NCI-H82 (cell line): ENCODE measurements around the gene PACS1.
A peak's percentile ranks its signal among the peaks of the same experiment; 100 is the strongest.
"Not testable (repeated sequence)": the region's sequence is repeated elsewhere in the genome, so short reads cannot be mapped to it uniquely, and the experiment has no call there.

Source experiments
- DNase-seq: peaks from one replicate; lab custom pipeline; 2025; lab: John Stamatoyannopoulos, UW

Gene PACS1

GRCh38 chr11:66069715-66070603 lies at the start of gene PACS1:
PACS1 (plus strand) TSS chr11:66070272; CDS start chr11:66070487, 215 bp downstream.
- DNase-seq, result peak; percentile 79

GRCh38 chr11:66020618-66021357 lies 49.3 kb upstream of the PACS1 start:
- DNase-seq, result no peak

DNA sequence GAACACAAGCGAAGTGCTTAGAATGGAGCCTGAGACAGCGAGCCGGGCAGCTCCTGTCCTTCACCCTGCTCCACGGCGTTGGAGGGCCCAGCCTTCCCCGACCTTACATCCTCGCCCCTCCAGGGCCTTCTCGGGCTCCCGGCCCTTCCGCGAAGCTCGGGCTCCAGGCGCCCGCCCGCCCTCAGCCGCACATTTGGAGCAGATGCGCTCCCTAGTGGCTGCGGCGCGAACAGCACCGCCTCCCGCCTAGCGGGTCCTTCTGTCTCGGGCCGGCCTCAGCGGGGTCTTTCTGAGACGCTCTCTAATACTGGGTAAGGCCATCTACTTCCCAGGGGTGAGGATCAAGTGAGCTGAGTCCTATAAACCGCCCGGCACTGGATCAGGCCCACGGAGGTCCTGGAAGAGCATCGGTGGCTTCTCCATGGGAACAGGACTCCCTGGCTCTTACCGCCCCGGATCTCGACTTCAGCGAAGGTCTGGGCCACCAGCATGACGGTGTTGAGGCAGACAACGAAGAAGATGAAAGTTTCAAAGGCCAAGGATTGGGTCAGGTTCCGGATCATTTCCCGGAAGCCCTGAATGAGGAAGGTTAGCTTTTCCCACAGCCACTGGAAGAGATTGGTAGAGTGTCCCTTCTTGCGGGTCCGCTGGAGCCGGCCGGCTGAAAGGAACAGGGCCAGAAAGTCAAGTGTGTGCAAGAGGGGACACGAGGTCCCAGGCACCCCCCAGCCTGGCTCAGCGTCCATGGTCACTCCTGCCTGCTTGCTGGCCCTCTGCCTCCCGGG lies 47.5 kb upstream of the PACS1 start:
- DNase-seq, result peak; percentile 75

DNA sequence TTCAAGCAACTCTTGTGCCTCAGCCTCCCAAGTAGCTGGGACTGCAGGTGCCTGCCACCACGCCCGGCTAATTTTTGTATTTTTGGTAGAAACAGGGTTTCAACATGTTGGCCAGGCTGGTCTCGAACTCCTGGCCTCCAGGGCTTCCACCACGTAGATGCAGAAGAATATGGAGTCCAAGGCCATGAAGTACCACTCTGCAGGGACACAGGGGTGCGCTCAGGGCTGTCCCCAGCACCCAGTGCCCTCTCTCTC lies 47.0 kb upstream of the PACS1 start:
- not testable (repeated sequence) for DNase-seq

DNA sequence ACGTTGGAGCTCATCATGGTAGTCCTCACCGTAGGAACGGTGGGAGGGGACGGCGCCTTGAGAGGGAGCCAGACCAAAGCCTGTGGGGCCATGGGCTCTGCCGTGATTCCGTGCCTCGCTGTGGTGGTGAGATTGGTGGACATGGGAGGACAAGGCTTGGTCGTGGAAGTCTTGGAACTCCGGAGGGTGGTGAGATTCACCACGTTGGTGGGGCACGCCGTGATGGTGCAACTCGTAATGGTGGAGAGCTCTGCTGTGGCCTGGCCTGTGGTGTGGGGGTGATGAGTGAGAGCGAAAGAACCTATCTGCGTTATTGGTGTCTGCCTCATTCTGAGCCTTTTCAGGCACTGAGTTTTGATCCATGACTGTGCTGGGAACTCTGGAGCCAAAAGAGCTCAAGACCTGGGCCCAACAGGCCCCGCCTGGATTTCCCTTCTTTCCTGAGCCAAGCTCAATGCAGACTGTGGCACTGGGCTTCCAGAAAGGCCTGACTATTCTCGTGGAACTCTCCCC lies 44.0 kb upstream of the PACS1 start, which contains the start of gene CATSPER1:
CATSPER1 (minus strand) TSS at position 463 of the 513 bp plus-strand sequence; CDS start at position 363, 100 bp downstream.
- DNase-seq, result no peak

- DNase-seq, result no peak
Observed at GRCh38 chr11:66032957-66033735, 36.9 kb upstream of the PACS1 start.

- no peak for DNase-seq
Observed at GRCh38 chr11:66035653-66036333, 34.3 kb upstream of the PACS1 start.

- DNase-seq, result no peak
Observed at GRCh38 chr11:66036334-66036710, 33.8 kb upstream of the PACS1 start.

DNA sequence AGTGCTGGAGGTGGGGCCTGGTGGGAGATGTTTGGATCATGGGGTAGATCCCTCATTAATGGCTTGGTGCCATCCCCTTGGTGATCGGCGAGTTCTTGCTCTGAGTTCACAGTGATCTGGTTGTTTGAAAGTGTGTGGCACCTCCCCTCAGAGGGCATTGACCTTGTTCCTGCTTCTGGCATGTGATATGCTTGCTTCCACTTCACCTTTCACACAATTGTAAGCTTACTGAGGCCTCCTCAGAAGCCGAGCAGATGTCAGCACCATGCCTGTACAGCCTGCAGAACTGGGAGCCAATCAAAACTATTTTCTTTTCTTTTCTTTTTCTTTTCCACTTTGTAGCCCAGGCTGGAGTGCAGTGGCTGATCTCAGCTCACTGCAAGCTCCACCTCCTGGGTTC lies 32.7 kb upstream of the PACS1 start:
- no peak for DNase-seq

- no peak for DNase-seq
Observed at GRCh38 chr11:66039765-66040164, 30.3 kb upstream of the PACS1 start.

- no peak for DNase-seq
Observed at GRCh38 chr11:66042227-66042995, 27.7 kb upstream of the PACS1 start.

- no peak for DNase-seq
Observed at GRCh38 chr11:66042996-66043906, 26.8 kb upstream of the PACS1 start.

DNA sequence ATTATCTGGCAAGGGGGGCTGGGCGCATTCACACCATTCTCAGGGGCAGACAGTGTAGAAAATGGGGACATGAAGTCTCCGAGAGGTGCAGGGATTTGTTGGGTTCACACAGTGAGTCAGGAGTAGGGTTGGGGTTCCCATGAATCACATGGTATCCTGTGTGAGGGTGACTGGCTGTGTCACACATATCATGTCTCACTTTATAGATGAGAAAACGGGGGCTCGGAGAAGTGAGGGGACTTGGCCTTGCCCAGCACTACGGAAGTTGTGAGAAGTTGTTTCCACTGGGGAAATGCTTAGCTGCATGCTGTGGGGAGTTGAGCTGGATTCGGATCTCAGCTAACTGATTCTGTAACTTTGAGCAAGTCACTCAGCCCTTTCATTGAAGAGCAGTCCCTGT lies 25.3 kb upstream of the PACS1 start:
- no peak for DNase-seq

GRCh38 chr11:66045177-66045639 lies 24.9 kb upstream of the PACS1 start:
- peak; percentile 88 for DNase-seq

GRCh38 chr11:66046901-66047300 lies 23.2 kb upstream of the PACS1 start:
- peak; percentile 85 for DNase-seq

- no peak for DNase-seq
Observed at GRCh38 chr11:66047541-66048365, 22.3 kb upstream of the PACS1 start.

GRCh38 chr11:66048547-66049323 lies 21.3 kb upstream of the PACS1 start, which contains the start of gene GAL3ST3:
GAL3ST3 (minus strand) TSS chr11:66049161; CDS start chr11:66045415, 3,746 bp downstream.
- DNase-seq, result peak; percentile 68
